GM12878 (cell line): ENCODE data around the gene FMOD. TPM values are rescaled to one million over a fixed set of nuclear protein-coding genes. Genes with fewer than 3 reads are reported as not detected.
A peak's percentile ranks its signal among the peaks of the same experiment; 100 is the strongest.

Source experiments
- ATAC-seq: fragments of 200-7000 bp; cut with Tn5 transposase; 3 replicates; pipeline ENCODE4 v1.9.1; 2020; ENCODE audit warnings: mild to moderate bottlenecking, moderate library complexity
- BruUV-seq: library from RNA; stranded (reverse); fragments of 400-500 nt; replicated peaks from 2 replicates; lab custom pipeline; 2021; lab: Mats Ljungman, UMichigan
- CTCF ChIA-PET: fragments of 300-600 bp; sonication (Branson Sonifier 250); formaldehyde crosslinking; extraction: SDS; loops from one replicate; lab custom pipeline; 2021; ENCODE audit warnings: inconsistent platforms; lab: Yijun Ruan, JAX
- POLR2A ChIA-PET: fragments of 350-600 bp; formaldehyde crosslinking; extraction: SDS; loops from one replicate; lab custom pipeline; 2021; ENCODE audit warnings: inconsistent platforms; lab: Charles Lee
- RAD21 ChIA-PET: fragments of 300-600 bp; sonication (Branson Sonifier 250); formaldehyde crosslinking; loops from one replicate; lab custom pipeline; 2023; ENCODE audit warnings: antibody characterized with exemption; ENCODE audit not compliant: unreplicated experiment; lab: Charles Lee
- SMC1A ChIA-PET: fragments of 300-600 bp; sonication (Branson Sonifier 250); formaldehyde crosslinking; loops from one replicate; lab custom pipeline; 2023; ENCODE audit not compliant: unreplicated experiment, uncharacterized antibody; lab: Charles Lee
- DNase-seq: peaks from one replicate; pipeline ENCODE4 v3.0.0-alpha.2; 2011; ENCODE audit warnings: low read depth, low spot score
- FAIRE-seq: peaks from 3 replicates; lab custom pipeline; 2011; peaks lifted over from hg19 to GRCh38; lab: Jason Lieb, UNC
- H2AFZ ChIP-seq: 2 replicates; pipeline ENCODE4 v1.6.0; 2011; ENCODE audit warnings: low read depth, low read length, control low read depth; ENCODE audit not compliant: control insufficient read depth
- H3K27ac ChIP-seq: 2 replicates; pipeline ENCODE4 v1.5.1; 2011; ENCODE audit warnings: control low read depth; ENCODE audit not compliant: control insufficient read depth, insufficient read depth
- H3K27me3 ChIP-seq, 2 experiments: replicated peaks in 1 of 2; 2 replicates each; pipeline versions ENCODE4 v1.6.0 to v1.6.1; 2011; ENCODE audit warnings: low read length in 1 of 2; ENCODE audit not compliant: control insufficient read depth in 2 of 2, insufficient read depth in 2 of 2
- H3K36me3 ChIP-seq, 2 experiments: 2 replicates each; pipeline ENCODE4 v1.5.1; 2011; ENCODE audit warnings: low read length in 1 of 2; ENCODE audit not compliant: control insufficient read depth in 2 of 2, insufficient read depth in 2 of 2
- H3K4me1 ChIP-seq: 2 replicates; pipeline ENCODE4 v1.6.1; 2011; ENCODE audit warnings: mild to moderate bottlenecking, low read length, moderate library complexity, mixed read lengths; ENCODE audit not compliant: control insufficient read depth, insufficient read depth
- H3K4me2 ChIP-seq: 2 replicates; pipeline ENCODE4 v1.6.0; 2011; ENCODE audit warnings: control low read depth; ENCODE audit not compliant: control insufficient read depth, insufficient read depth
- H3K4me3 ChIP-seq: fragments of 200-600 bp; sonication (generic); 2 replicates; pipeline ENCODE4 v1.5.1; 2016
- H3K79me2 ChIP-seq: 2 replicates; pipeline ENCODE4 v1.6.0; 2011; ENCODE audit warnings: low read length; ENCODE audit not compliant: control insufficient read depth, insufficient read depth
- H3K9ac ChIP-seq: 2 replicates; pipeline ENCODE4 v1.8.0; 2011; ENCODE audit warnings: low read length, control low read depth, mixed read lengths; ENCODE audit not compliant: control insufficient read depth, insufficient read depth
- H3K9me3 ChIP-seq: replicated peaks from 3 replicates; pipeline ENCODE4 v1.5.1; 2011; ENCODE audit warnings: mild to moderate bottlenecking, low read length; ENCODE audit not compliant: control insufficient read depth, insufficient read depth
- H4K20me1 ChIP-seq: 2 replicates; pipeline ENCODE4 v1.6.0; 2011; ENCODE audit not compliant: control insufficient read depth, insufficient read depth
- BMI1 ChIP-seq: fragments of 450-650 bp; IDR thresholded peaks from 2 replicates; pipeline ENCODE4 v1.6.1; 2016; ENCODE audit warnings: mild to moderate bottlenecking, moderate library complexity, borderline replicate concordance
- CBX5 ChIP-seq: sonication (generic); IDR thresholded peaks from 2 replicates; pipeline ENCODE4 v1.6.1; 2016; ENCODE audit warnings: low read depth, moderate library complexity, mild to moderate bottlenecking, inconsistent platforms
- CHD2 ChIP-seq: IDR thresholded peaks from 2 replicates; pipeline ENCODE4 v1.6.1; 2011; ENCODE audit warnings: low read depth, low read length, improper control_type of control experiment, borderline replicate concordance
- EGR1 ChIP-seq, 2 experiments: IDR thresholded peaks; 1 replicate in 1 of 2; 2 replicates in 1 of 2; pipeline ENCODE4 v1.6.1; 2011 to 2012; ENCODE audit warnings: low read depth in 2 of 2, low read length in 2 of 2, borderline replicate concordance in 1 of 2, mild to moderate bottlenecking in 1 of 2, moderate library complexity in 1 of 2
- EP300 ChIP-seq, 2 experiments: fragments of 150-350 bp in 1 of 2; IDR thresholded peaks; 2 replicates each; pipeline ENCODE4 v1.6.1; 2011 to 2012; ENCODE audit warnings: low read depth in 2 of 2, low read length in 2 of 2, borderline replicate concordance in 1 of 2, improper control_type of control experiment in 1 of 2, inconsistent platforms in 1 of 2; ENCODE audit not compliant: control insufficient read depth in 1 of 2
- ETV6 ChIP-seq, 2 experiments: fragments of 450-650 bp in 1 of 2; IDR thresholded peaks in 1 of 2; conservative IDR thresholded peaks in 1 of 2; 2 replicates each; pipeline ENCODE4 v1.6.1; 2014; ENCODE audit warnings: antibody characterized with exemption in 1 of 2, borderline replicate concordance in 1 of 2, low read depth in 1 of 2, mild to moderate bottlenecking in 1 of 2, moderate library complexity in 1 of 2
- IKZF2 ChIP-seq, 2 experiments: fragments of 450-650 bp; IDR thresholded peaks; 2 replicates each; pipeline ENCODE4 v1.6.1; 2017; ENCODE audit warnings: mild to moderate bottlenecking in 2 of 2, moderate library complexity in 2 of 2
- MEF2B ChIP-seq: fragments of 450-650 bp; IDR thresholded peaks from 2 replicates; pipeline ENCODE4 v1.6.1; 2018; ENCODE audit warnings: mild to moderate bottlenecking, moderate library complexity; ENCODE audit not compliant: partially characterized antibody, poor library complexity, severe bottlenecking
- NR2F1 ChIP-seq: fragments of 450-650 bp; conservative IDR thresholded peaks from 2 replicates; pipeline ENCODE4 v1.6.1; 2017; ENCODE audit warnings: mild to moderate bottlenecking
- POU2F2 ChIP-seq: IDR thresholded peaks from 3 replicates; pipeline ENCODE4 v1.6.1; 2011; ENCODE audit warnings: low read depth, mild to moderate bottlenecking, low read length, borderline replicate concordance
- SMARCA5 ChIP-seq: fragments of 450-650 bp; IDR thresholded peaks from 2 replicates; pipeline ENCODE4 v1.6.1; 2017; ENCODE audit warnings: mild to moderate bottlenecking
- SPI1 ChIP-seq: IDR thresholded peaks from 2 replicates; pipeline ENCODE4 v1.6.1; 2011; ENCODE audit warnings: low read depth, mild to moderate bottlenecking, low read length, moderate library complexity, borderline replicate concordance; ENCODE audit not compliant: insufficient read depth
- TBL1XR1 ChIP-seq: IDR thresholded peaks from 2 replicates; pipeline ENCODE4 v1.6.1; 2012; ENCODE audit warnings: low read depth, low read length, improper control_type of control experiment
- WGBS: methylation state at CpG from one replicate; pipeline ENCODE4 v1.1.6; 2016; ENCODE audit warnings: low lambda C conversion rate; ENCODE audit not compliant: insufficient replicate concordance, insufficient coverage; ENCODE audit errors: missing lambda C conversion rate; 5-methylcytosine and 5-hydroxymethylcytosine counted together
- in situ Hi-C: fragments of 300-500 bp; cut with MboI; formaldehyde crosslinking; loops from 9 replicates; pipeline ENCODE4 v1.14.3; 2018; ENCODE audit warnings: mixed read lengths
- intact Hi-C: fragments of 100-400 bp; cut with micrococcal nuclease; formaldehyde crosslinking; loops from one replicate; pipeline ENCODE4 v1.14.2; 2022; ENCODE audit not compliant: unreplicated experiment
- polyA plus RNA-seq, 11 experiments: library from polyadenylated mRNA; depleted of rRNA in 4 of 11; unstranded in 6 of 11; stranded (reverse) in 5 of 11; fragments of >200 nt; fragmentation: Nextera tagmentation in 4 of 11; fragmentation: Illumina TruSeq in 1 of 11; extraction: Ambion mirVana in 4 of 11; extraction: Trizol in 1 of 11; gene quantifications; 1 replicate in 1 of 11; 2 replicates in 10 of 11; pipeline versions ENCODE4 v1.2.1 to v1.2.3, GENCODE V29; 2011 to 2016; ENCODE audit warnings: inconsistent platforms in 2 of 11, missing spikeins in 2 of 11, low read depth in 1 of 11
- total RNA-seq, 4 experiments: library from RNA; depleted of rRNA in 3 of 4; stranded (reverse); fragments of >200 nt in 3 of 4; fragmentation: Illumina TruSeq in 1 of 4; extraction: Trizol in 1 of 4; gene quantifications; 2 replicates each; pipeline versions ENCODE4 v1.2.1 to v1.2.3, GENCODE V29; 2013 to 2021
- TF ChIP-seq, protein P1 (sequence below): fragments of 450-650 bp; conservative IDR thresholded peaks from 2 replicates; pipeline ENCODE4 v1.6.1; 2017; ENCODE audit warnings: mild to moderate bottlenecking, moderate library complexity

FMOD gene
- total and polyA plus RNA-seq, 10 of the 15 experiments (the other 5 are each of a cell fraction or from before 2014, with no cell fraction given) = 0.03 to 0.26 (median 0.11) TPM; not detected in 7

DNA sequence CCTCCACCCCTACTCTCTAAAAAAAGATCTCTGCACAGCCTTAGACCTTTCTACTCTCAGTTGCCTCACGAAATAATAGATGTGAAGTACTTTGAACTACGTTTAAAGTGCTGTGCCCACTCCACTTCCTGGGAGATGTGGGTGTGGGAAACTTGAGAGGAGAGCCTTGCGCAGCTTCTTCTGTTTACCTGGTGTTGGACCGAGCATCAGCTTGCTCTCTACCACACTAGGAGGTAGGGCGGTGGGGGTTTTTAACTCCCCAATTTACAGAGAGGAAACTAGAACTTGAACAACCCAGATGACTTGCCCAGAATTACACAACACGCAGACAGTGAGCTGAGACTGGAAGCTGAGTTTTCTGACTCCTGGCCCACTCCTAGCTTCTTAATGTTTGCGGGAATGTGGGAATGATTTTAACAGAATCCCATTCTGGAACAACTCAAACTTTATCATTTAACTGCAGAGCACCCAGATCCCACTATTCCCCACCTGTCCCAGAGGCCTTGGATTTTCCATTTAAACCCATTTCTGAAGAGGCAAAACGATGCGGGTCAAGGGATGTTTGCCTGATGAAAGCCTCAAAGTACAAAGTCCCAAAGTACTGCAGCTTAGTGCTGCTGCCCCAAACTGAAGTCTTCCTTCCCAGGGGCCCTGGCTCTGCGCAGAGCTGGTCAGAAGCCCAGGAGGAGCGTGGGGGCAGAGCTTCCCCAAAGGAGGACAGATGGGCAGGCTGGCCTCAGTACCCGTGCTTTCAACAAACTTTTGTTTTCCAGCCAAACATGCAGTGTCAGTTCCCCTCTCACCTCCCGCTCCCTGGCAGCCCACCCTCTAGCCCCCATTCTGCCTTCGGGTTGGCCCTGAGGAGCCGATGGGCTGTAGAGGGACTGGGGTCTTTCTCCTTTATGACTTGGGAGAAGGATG is 26.6 kb downstream of the FMOD start:
- ChIA-PET CTCF (interaction anchor here (0.7 to 10.0 kb wide), 10 partner anchors 9 to 164 kb away, joined by 3 to 281 read pairs (median 42); partner anchors contain the start of gene BTG2), POLR2A (interaction anchor here (0.6 to 9.5 kb wide), 9 partner anchors 8 to 350 kb away, joined by 4 to 395 read pairs (median 13); partner anchors contain the start of gene BTG2), SMC1A (interaction anchor here (1.1 to 9.8 kb wide), 8 partner anchors 8 to 56 kb away, joined by 3 to 590 read pairs (median 50); partner anchors contain the start of gene BTG2)
- Histone ChIP-seq H3K27ac (peak overlapping the region; percentile 98), H3K36me3 (no peaks in the 10 kb centered on the region), H2AFZ (peak overlapping the region; percentile 18), H3K79me2 (peaks cover 14% of the 10 kb centered on the region), H4K20me1 (no peaks in the 10 kb centered on the region), H3K4me2 (peak overlapping the region; percentile 99)
- intact Hi-C loops = loop anchor here (1.0 kb wide), 1 partner anchor 37 kb away; no protein-coding TSS in a partner anchor
- in situ Hi-C loops = no loop called here
- FAIRE-seq (peak; percentile 59), DNase-seq (no peak), ATAC-seq (peak; percentile 6)
- no TSS peak for BruUV-seq
- TF ChIP-seq ETV6 (conservative IDR thresholded peaks at IDR 0.05 in 1 of 2, IDR thresholded peaks at IDR 0.05 in 1 of 2; ENCODE audit: borderline replicate concordance in 1 of 2, low read depth in 1 of 2) (0 out of 4 replicates have a peak, but pooled peaks of 1 of the 2 experiments have one; percentile 26), EGR1 (IDR thresholded peaks at IDR 0.05; ENCODE audit: borderline replicate concordance in 1 of 2, low read depth in 2 of 2, low read length in 2 of 2) (peak in 1 of 2 experiments; percentile 1; a peak in 1 of 3 replicates), SMARCA5 (peak; percentile 76), POU2F2 (no peak), MEF2B (peak; percentile 11), NR2F1 (0 out of 2 replicates have a peak, but pooled peaks have one; percentile 21), SPI1 (0 out of 2 replicates have a peak, but pooled peaks have one; percentile 4), CHD2 (peak; percentile 37; the same call in 1 of the 2 replicates), IKZF2 (IDR thresholded peaks at IDR 0.05) (peak in 1 of 2 experiments; percentile 35; a peak in 2 of 4 replicates), EP300 (IDR thresholded peaks at IDR 0.05; ENCODE audit: borderline replicate concordance in 1 of 2, control insufficient read depth in 1 of 2, low read depth in 2 of 2, low read length in 2 of 2) (no peak; a peak in 1 of 4 replicates), BMI1 (0 out of 2 replicates have a peak, but pooled peaks have one; percentile 41), CBX5 (no peak), TBL1XR1 (peak; percentile 33; the same call in 1 of the 2 replicates)
- TF ChIP-seq, protein P1, sequence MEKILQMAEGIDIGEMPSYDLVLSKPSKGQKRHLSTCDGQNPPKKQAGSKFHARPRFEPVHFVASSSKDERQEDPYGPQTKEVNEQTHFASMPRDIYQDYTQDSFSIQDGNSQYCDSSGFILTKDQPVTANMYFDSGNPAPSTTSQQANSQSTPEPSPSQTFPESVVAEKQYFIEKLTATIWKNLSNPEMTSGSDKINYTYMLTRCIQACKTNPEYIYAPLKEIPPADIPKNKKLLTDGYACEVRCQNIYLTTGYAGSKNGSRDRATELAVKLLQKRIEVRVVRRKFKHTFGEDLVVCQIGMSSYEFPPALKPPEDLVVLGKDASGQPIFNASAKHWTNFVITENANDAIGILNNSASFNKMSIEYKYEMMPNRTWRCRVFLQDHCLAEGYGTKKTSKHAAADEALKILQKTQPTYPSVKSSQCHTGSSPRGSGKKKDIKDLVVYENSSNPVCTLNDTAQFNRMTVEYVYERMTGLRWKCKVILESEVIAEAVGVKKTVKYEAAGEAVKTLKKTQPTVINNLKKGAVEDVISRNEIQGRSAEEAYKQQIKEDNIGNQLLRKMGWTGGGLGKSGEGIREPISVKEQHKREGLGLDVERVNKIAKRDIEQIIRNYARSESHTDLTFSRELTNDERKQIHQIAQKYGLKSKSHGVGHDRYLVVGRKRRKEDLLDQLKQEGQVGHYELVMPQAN = peak; percentile 3; the same call in 1 of the 2 replicates
- TF ChIP-seq, all 136 proteins: peak for 11
- Histone ChIP-seq H3K27me3 (no peaks in the 10 kb centered on the region), H3K4me1 (peaks cover 82% of the 10 kb centered on the region), H3K9ac (peak overlapping the region; percentile 66), H3K4me3 (peak overlapping the region; percentile 58), H3K9me3 (no peaks in the 10 kb centered on the region)
- 33% methylated on average over 15 of the region's 15 CpGs for whole genome bisulfite sequencing
- RAD21 ChIA-PET = interaction anchor here (0.9 to 9.5 kb wide), 9 partner anchors 9 to 982 kb away, joined by 3 to 541 read pairs (median 12); partner anchors contain the start of genes BTG2 and UBE2T
